Fibroblast of lung (primary cell): Measurements from ENCODE around the gene TMEM116.

Experiments used
- EZH2 ChIP-seq: IDR thresholded peaks from 2 replicates; pipeline ENCODE4 v1.5.1; 2012; ENCODE audit warnings: low read length, control low read depth, mild to moderate bottlenecking; ENCODE audit errors: missing control alignments
- TF ChIP-seq, protein P1 (sequence below), 2 donors: IDR thresholded peaks in 1 of 2; conservative IDR thresholded peaks in 1 of 2; 1 replicate in 1 of 2; 2 replicates in 1 of 2; pipeline ENCODE4 v1.5.1; 2011 to 2012; ENCODE audit warnings: low read length in 2 of 2, control low read depth in 1 of 2, inconsistent platforms in 1 of 2, low read depth in 1 of 2, mild to moderate bottlenecking in 1 of 2

DNA sequence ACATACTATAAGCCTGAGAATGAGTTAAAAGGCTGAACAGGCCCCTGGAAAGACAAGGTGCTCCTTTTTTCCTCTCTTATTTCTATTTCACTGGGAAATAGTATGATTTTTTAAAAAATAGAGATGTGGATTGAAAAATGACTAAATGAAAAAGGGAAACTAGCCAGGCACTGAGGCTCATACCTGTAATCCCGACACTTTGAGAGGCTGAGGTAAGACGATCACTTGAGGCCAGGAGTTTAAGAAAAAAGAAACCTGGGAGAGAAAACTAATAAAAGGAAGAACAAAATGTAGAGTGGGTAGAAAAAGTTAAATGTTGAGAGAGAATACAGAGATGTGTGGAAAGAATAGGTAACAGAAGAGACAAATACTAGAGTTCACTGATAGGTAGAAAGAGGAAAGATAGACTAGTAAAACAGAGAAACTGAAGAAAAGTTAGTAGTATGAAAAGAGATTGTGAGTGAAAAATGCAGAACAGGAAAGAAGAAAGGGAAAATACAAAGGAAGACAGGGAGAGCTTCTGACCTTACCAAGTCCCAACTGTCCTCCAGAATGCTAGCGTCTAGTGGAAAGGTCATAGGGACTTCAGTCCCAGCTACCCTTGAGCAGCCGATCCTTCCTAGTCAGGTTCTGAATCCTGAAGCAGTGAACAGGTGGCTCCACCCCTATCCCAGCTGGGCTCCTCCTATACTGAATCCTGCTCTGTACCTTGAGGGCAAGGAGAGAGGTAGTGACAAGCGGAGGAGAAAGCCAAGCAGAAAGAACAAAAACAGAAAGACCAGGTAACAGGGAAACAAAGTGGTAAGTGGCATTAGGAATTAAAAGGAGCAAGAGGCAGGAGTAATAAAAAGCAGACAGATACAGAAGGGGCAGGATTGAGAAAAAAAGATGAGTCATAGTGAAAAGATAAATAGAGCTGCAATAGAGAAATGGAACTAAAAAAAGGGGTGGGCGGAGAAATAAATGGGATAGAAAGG lies 7.3 kb downstream of the TMEM116 start:
- TF ChIP-seq, protein P1, sequence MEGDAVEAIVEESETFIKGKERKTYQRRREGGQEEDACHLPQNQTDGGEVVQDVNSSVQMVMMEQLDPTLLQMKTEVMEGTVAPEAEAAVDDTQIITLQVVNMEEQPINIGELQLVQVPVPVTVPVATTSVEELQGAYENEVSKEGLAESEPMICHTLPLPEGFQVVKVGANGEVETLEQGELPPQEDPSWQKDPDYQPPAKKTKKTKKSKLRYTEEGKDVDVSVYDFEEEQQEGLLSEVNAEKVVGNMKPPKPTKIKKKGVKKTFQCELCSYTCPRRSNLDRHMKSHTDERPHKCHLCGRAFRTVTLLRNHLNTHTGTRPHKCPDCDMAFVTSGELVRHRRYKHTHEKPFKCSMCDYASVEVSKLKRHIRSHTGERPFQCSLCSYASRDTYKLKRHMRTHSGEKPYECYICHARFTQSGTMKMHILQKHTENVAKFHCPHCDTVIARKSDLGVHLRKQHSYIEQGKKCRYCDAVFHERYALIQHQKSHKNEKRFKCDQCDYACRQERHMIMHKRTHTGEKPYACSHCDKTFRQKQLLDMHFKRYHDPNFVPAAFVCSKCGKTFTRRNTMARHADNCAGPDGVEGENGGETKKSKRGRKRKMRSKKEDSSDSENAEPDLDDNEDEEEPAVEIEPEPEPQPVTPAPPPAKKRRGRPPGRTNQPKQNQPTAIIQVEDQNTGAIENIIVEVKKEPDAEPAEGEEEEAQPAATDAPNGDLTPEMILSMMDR (conservative IDR thresholded peaks at IDR 0.05 in 1 of 2, IDR thresholded peaks at IDR 0.05 in 1 of 2; ENCODE audit: low read depth in 1 of 2, low read length in 2 of 2): no peak
- TF ChIP-seq EZH2: no peak
